AG04449 (cell line): ENCODE data around the gene KBTBD13.
A peak's percentile ranks its signal among the peaks of the same experiment; 100 is the strongest.

Experiments
- CTCF ChIA-PET: fragments of 350-600 bp; formaldehyde crosslinking; extraction: SDS; loops from one replicate; lab custom pipeline; 2021; ENCODE audit warnings: antibody characterized with exemption; lab: Yijun Ruan, JAX
- POLR2A ChIA-PET: fragments of 400-600, 350-600 bp; formaldehyde crosslinking; extraction: SDS; loops from one replicate; lab custom pipeline; 2020; ENCODE audit warnings: antibody characterized with exemption, inconsistent platforms; lab: Yijun Ruan, JAX
- DNase-seq: peaks from one replicate; pipeline ENCODE4 v3.0.0-alpha.2; 2010; ENCODE audit warnings: low read depth, low spot score
- H3K4me3 ChIP-seq: 2 replicates; pipeline ENCODE4 v1.5.1; 2011; ENCODE audit warnings: low read depth, mild to moderate bottlenecking, control low read depth, low read length
- CTCF ChIP-seq: IDR thresholded peaks from one replicate; pipeline ENCODE4 v1.5.1; 2011; ENCODE audit warnings: mild to moderate bottlenecking, moderate library complexity, low read length, control low read depth, inconsistent platforms; ENCODE audit not compliant: insufficient read depth; ENCODE audit errors: missing control alignments

Gene KBTBD13

GRCh38 chr15:65029736-65030208 lies 46.8 kb upstream of the KBTBD13 start:
- POLR2A ChIA-PET, result no interaction called here

GRCh38 chr15:65032801-65033537 lies 43.6 kb upstream of the KBTBD13 start:
- no peak for DNase-seq
- TF ChIP-seq CTCF, result peak; percentile 83
- no peak overlapping the region for H3K4me3 ChIP-seq
- CTCF ChIA-PET, result interaction anchor here (0.6 to 4.9 kb wide), 25 partner anchors 7 to 346 kb away, joined by 3 to 81 read pairs (median 5); partner anchors contain the start of genes KBTBD13, PARP16, PDCD7 and SLC51B
- POLR2A ChIA-PET, result no interaction called here

More at GRCh38 chr15:65029736-65030208, 46.8 kb upstream of the KBTBD13 start:
- CTCF ChIA-PET, result interaction anchor here (1.1 to 2.8 kb wide), 4 partner anchors 10 to 55 kb away, joined by 3 to 12 read pairs (median 6); no protein-coding TSS in a partner anchor
- no peak for DNase-seq
- no peak for TF ChIP-seq CTCF
- peak overlapping the region; percentile 83 for H3K4me3 ChIP-seq

- peak; percentile 51 for TF ChIP-seq CTCF
- POLR2A ChIA-PET, result no interaction called here
- no peak overlapping the region for H3K4me3 ChIP-seq
- CTCF ChIA-PET, result interaction anchor here (0.6 to 4.9 kb wide), 37 partner anchors 8 to 527 kb away, joined by 3 to 81 read pairs (median 4); partner anchors contain the start of genes KBTBD13, PARP16, PDCD7 and SLC51B
- DNase-seq, result no peak
Measured at GRCh38 chr15:65033659-65034269, 42.8 kb upstream of the KBTBD13 start.

- POLR2A ChIA-PET, result no interaction called here
- CTCF ChIA-PET, result interaction anchor here (1.0 to 4.9 kb wide), 16 partner anchors 9 to 304 kb away, joined by 3 to 81 read pairs (median 8); partner anchors contain the start of genes KBTBD13, PDCD7 and SLC51B
- no peak for TF ChIP-seq CTCF
- no peak overlapping the region for H3K4me3 ChIP-seq
- DNase-seq, result no peak
Measured at GRCh38 chr15:65034719-65035118, 41.8 kb upstream of the KBTBD13 start.

- no peak for TF ChIP-seq CTCF
- ChIA-PET POLR2A (no interaction called here), CTCF (interaction anchor here (0.7 kb wide), 1 partner anchor 29 kb away, joined by 3 read pairs; no protein-coding TSS in a partner anchor)
- DNase-seq, result no peak
- H3K4me3 ChIP-seq, result no peak overlapping the region
Measured at GRCh38 chr15:65037309-65037708, 39.2 kb upstream of the KBTBD13 start.

- no peak overlapping the region for H3K4me3 ChIP-seq
- ChIA-PET CTCF (interaction anchor here (1.3 to 2.2 kb wide), 4 partner anchors 14 to 63 kb away, joined by 5 to 15 read pairs (median 6); no protein-coding TSS in a partner anchor), POLR2A (no interaction called here)
- DNase-seq, result no peak
- TF ChIP-seq CTCF, result no peak
Measured at GRCh38 chr15:65038428-65038827, 38.1 kb upstream of the KBTBD13 start.
